ENCODE measurements around the gene KLHL29. TPM values are rescaled to one million over a fixed set of nuclear protein-coding genes. Genes with fewer than 3 reads are reported as not detected.

Gene KLHL29
- total RNA-seq, 2 experiments from 2014 or later, result 0.23 to 0.66 TPM

- no TSS peak for BruUV-seq (replicated peaks)
- Histone ChIP-seq H2AFZ (ENCODE audit: low read length) (no peak overlapping the region), H3K4me2 (ENCODE audit: low read length) (no peak overlapping the region), H4K20me1 (ENCODE audit: insufficient read depth, low read length) (no peaks in the 10 kb centered on the region), H3K36me3 (ENCODE audit: insufficient read depth, low read length) (no peaks in the 10 kb centered on the region), H3K9me3 (ENCODE audit: low read length) (0 out of 2 replicates have a peak, but pooled peaks cover 10% of the 10 kb centered on the region), H3K79me2 (ENCODE audit: insufficient read depth, low read depth, low read length) (no peaks in the 10 kb centered on the region), H3K4me3 (ENCODE audit: low read depth, low read length, poor library complexity, severe bottlenecking) (no peak overlapping the region), H3K27ac (ENCODE audit: low read depth, low read length, poor library complexity, severe bottlenecking) (no peak overlapping the region), H3K4me1 (ENCODE audit: insufficient read depth, low read length, poor library complexity, severe bottlenecking) (no peaks in the 10 kb centered on the region), H3K9me2 (ENCODE audit: insufficient read depth, low read length) (no peaks in the 10 kb centered on the region)
- intact Hi-C loops (cut with micrococcal nuclease; ENCODE audit: unreplicated experiment), result no loop called here
- ChIA-PET CTCF (ENCODE audit: unreplicated experiment) (no interaction called here), POLR2A (interaction anchor here (0.6 kb wide), 1 partner anchor 45 kb away, joined by 3 read pairs; no protein-coding TSS in a partner anchor)
- DNase-seq (ENCODE audit: low spot score), result no peak
- no peak for TF ChIP-seq EZH2phosphoT487 (IDR thresholded peaks at IDR 0.05; ENCODE audit: borderline replicate concordance, low read depth, low read length)
- no peak for TF ChIP-seq CTCF (conservative IDR thresholded peaks at IDR 0.05; ENCODE audit: low read length)
Observed at GRCh38 chr2:23719716-23720115, 334.7 kb downstream of the KLHL29 start.

- Histone ChIP-seq H3K4me1 (ENCODE audit: insufficient read depth, low read length, poor library complexity, severe bottlenecking) (no peaks in the 10 kb centered on the region), H3K9me2 (ENCODE audit: insufficient read depth, low read length) (no peaks in the 10 kb centered on the region), H3K9me3 (ENCODE audit: low read length) (0 out of 2 replicates have a peak, but pooled peaks cover 10% of the 10 kb centered on the region), H3K27ac (ENCODE audit: low read depth, low read length, poor library complexity, severe bottlenecking) (no peak overlapping the region), H3K36me3 (ENCODE audit: insufficient read depth, low read length) (no peaks in the 10 kb centered on the region), H2AFZ (ENCODE audit: low read length) (no peak overlapping the region), H3K79me2 (ENCODE audit: insufficient read depth, low read depth, low read length) (no peaks in the 10 kb centered on the region), H4K20me1 (ENCODE audit: insufficient read depth, low read length) (no peaks in the 10 kb centered on the region), H3K4me3 (ENCODE audit: low read depth, low read length, poor library complexity, severe bottlenecking) (no peak overlapping the region), H3K4me2 (ENCODE audit: low read length) (no peak overlapping the region)
- CTCF ChIA-PET (ENCODE audit: unreplicated experiment), result no interaction called here
- POLR2A ChIA-PET, result no interaction called here
- intact Hi-C loops (cut with micrococcal nuclease; ENCODE audit: unreplicated experiment), result no loop called here
- no peak for DNase-seq (ENCODE audit: low spot score)
- no peak for TF ChIP-seq CTCF (conservative IDR thresholded peaks at IDR 0.05; ENCODE audit: low read length)
- TF ChIP-seq EZH2phosphoT487 (IDR thresholded peaks at IDR 0.05; ENCODE audit: borderline replicate concordance, low read depth, low read length), result no peak
- BruUV-seq (replicated peaks), result no TSS peak
Observed at GRCh38 chr2:23720705-23721453, 335.9 kb downstream of the KLHL29 start.

- Histone ChIP-seq H3K4me2 (ENCODE audit: low read length) (no peak overlapping the region), H3K79me2 (ENCODE audit: insufficient read depth, low read depth, low read length) (no peaks in the 10 kb centered on the region), H4K20me1 (ENCODE audit: insufficient read depth, low read length) (no peaks in the 10 kb centered on the region), H3K4me3 (ENCODE audit: low read depth, low read length, poor library complexity, severe bottlenecking) (no peak overlapping the region), H3K9me2 (ENCODE audit: insufficient read depth, low read length) (no peaks in the 10 kb centered on the region), H3K27ac (ENCODE audit: low read depth, low read length, poor library complexity, severe bottlenecking) (no peak overlapping the region), H3K9me3 (ENCODE audit: low read length) (0 out of 2 replicates have a peak, but pooled peaks cover 10% of the 10 kb centered on the region), H2AFZ (ENCODE audit: low read length) (no peak overlapping the region), H3K36me3 (ENCODE audit: insufficient read depth, low read length) (no peaks in the 10 kb centered on the region), H3K4me1 (ENCODE audit: insufficient read depth, low read length, poor library complexity, severe bottlenecking) (no peaks in the 10 kb centered on the region)
- DNase-seq (ENCODE audit: low spot score), result no peak
- ChIA-PET POLR2A (no interaction called here), CTCF (ENCODE audit: unreplicated experiment) (no interaction called here)
- intact Hi-C loops (cut with micrococcal nuclease; ENCODE audit: unreplicated experiment), result no loop called here
- BruUV-seq (replicated peaks), result no TSS peak
- TF ChIP-seq CTCF (conservative IDR thresholded peaks at IDR 0.05; ENCODE audit: low read length) (no peak), EZH2phosphoT487 (IDR thresholded peaks at IDR 0.05; ENCODE audit: borderline replicate concordance, low read depth, low read length) (no peak)
Observed at GRCh38 chr2:23721454-23721826, 336.5 kb downstream of the KLHL29 start.

All from OCI-LY7 (cell line).